CD14-positive monocyte (primary cell): Measurements from ENCODE around the gene SLFN12L. TPM values are rescaled to one million over a fixed set of nuclear protein-coding genes. Genes with fewer than 3 reads are reported as not detected.

Source experiments
- DNase-seq, 3 donors: peaks; one replicate each; pipeline ENCODE4 v3.0.0-alpha.2; 2011 to 2022
- H2AFZ ChIP-seq: 2 replicates; pipeline ENCODE4 v1.6.0; 2012; ENCODE audit warnings: mild to moderate bottlenecking, low read depth, low read length, inconsistent platforms; ENCODE audit not compliant: insufficient read depth, poor library complexity, severe bottlenecking
- H3K27ac ChIP-seq, 2 donors: 1 replicate in 1 of 2; 2 replicates in 1 of 2; pipeline ENCODE4 v1.5.1; 2012 to 2013; ENCODE audit warnings: low read length in 2 of 2, control low read depth in 1 of 2, inconsistent platforms in 1 of 2, low read depth in 1 of 2, mild to moderate bottlenecking in 1 of 2
- H3K27me3 ChIP-seq, 2 donors: one replicate each; pipeline versions ENCODE4 v1.6.0 to v1.6.1; 2011 to 2013; ENCODE audit warnings: low read length in 2 of 2; ENCODE audit not compliant: control insufficient read depth in 2 of 2, insufficient read depth in 2 of 2
- H3K36me3 ChIP-seq, 2 donors: replicated peaks in 1 of 2; 1 replicate in 1 of 2; 2 replicates in 1 of 2; pipeline versions ENCODE4 v1.5.1 to v1.6.1; 2012 to 2013; ENCODE audit warnings: low read length in 2 of 2, control low read depth in 1 of 2, inconsistent platforms in 1 of 2, mild to moderate bottlenecking in 1 of 2; ENCODE audit not compliant: insufficient read depth in 2 of 2, control insufficient read depth in 1 of 2
- H3K4me1 ChIP-seq, 2 donors: 1 replicate in 1 of 2; 2 replicates in 1 of 2; pipeline versions ENCODE4 v1.5.1 to v1.6.1; 2012 to 2013; ENCODE audit warnings: low read length in 2 of 2, control low read depth in 1 of 2, inconsistent platforms in 1 of 2, mild to moderate bottlenecking in 1 of 2, moderate library complexity in 1 of 2; ENCODE audit not compliant: insufficient read depth in 2 of 2, control insufficient read depth in 1 of 2
- H3K4me2 ChIP-seq: replicated peaks from 2 replicates; pipeline ENCODE3; 2012; ENCODE audit warnings: low read length, moderate library complexity, mild to moderate bottlenecking; ENCODE audit not compliant: poor library complexity, severe bottlenecking; ENCODE audit errors: extremely low read depth
- H3K4me3 ChIP-seq, 3 experiments: fragments of 200-600 bp in 1 of 3; sonication (generic) in 1 of 3; replicated peaks in 1 of 3; 1 replicate in 2 of 3; 2 replicates in 1 of 3; pipeline ENCODE4 v1.5.1; 2011 to 2013; ENCODE audit warnings: low read length in 3 of 3, mild to moderate bottlenecking in 3 of 3, control low read depth in 2 of 3, low read depth in 2 of 3, inconsistent platforms in 1 of 3, moderate library complexity in 1 of 3
- H3K79me2 ChIP-seq: 2 replicates; pipeline ENCODE4 v1.6.0; 2012; ENCODE audit warnings: mild to moderate bottlenecking, control low read depth, inconsistent platforms, low read length, moderate library complexity; ENCODE audit not compliant: insufficient read depth
- H3K9ac ChIP-seq: 2 replicates; pipeline ENCODE4 v1.6.0; 2017; ENCODE audit warnings: low read length, mild to moderate bottlenecking; ENCODE audit not compliant: insufficient read depth, poor library complexity, severe bottlenecking
- H3K9me3 ChIP-seq, 2 donors: replicated peaks in 1 of 2; 1 replicate in 1 of 2; 2 replicates in 1 of 2; pipeline versions ENCODE4 v1.5.1 to v1.6.1; 2012 to 2013; ENCODE audit warnings: low read length in 2 of 2, control low read depth in 1 of 2; ENCODE audit not compliant: control insufficient read depth in 1 of 2, insufficient read depth in 1 of 2
- H4K20me1 ChIP-seq: 2 replicates; pipeline ENCODE4 v1.6.0; 2012; ENCODE audit warnings: mild to moderate bottlenecking, low read length, control low read depth, moderate library complexity; ENCODE audit not compliant: insufficient read depth
- H3K27ac Mint-ChIP-seq, 7 donors: one replicate each; pipeline ENCODE4 v1.8.0; 2020; ENCODE audit warnings: mild to moderate bottlenecking in 7 of 7, mixed read lengths in 7 of 7, moderate library complexity in 6 of 7, inconsistent platforms in 2 of 7
- H3K27me3 Mint-ChIP-seq, 3 donors: one replicate each; pipeline ENCODE4 v1.8.0; 2021 to 2022; ENCODE audit warnings: low read depth in 3 of 3, mild to moderate bottlenecking in 3 of 3, mixed read lengths in 3 of 3, moderate library complexity in 3 of 3, inconsistent platforms in 1 of 3
- H3K36me3 Mint-ChIP-seq, 2 donors: one replicate each; pipeline ENCODE4 v1.8.0; 2020; ENCODE audit warnings: mixed read lengths in 2 of 2, inconsistent platforms in 1 of 2, mild to moderate bottlenecking in 1 of 2
- H3K4me1 Mint-ChIP-seq: one replicate; pipeline ENCODE4 v1.8.0; 2020; ENCODE audit warnings: mild to moderate bottlenecking, mixed read lengths
- H3K4me3 Mint-ChIP-seq, 2 donors: one replicate each; pipeline ENCODE4 v1.8.0; 2020; ENCODE audit warnings: mild to moderate bottlenecking in 2 of 2, mixed read lengths in 2 of 2, moderate library complexity in 1 of 2
- H3K9me3 Mint-ChIP-seq, 7 donors: one replicate each; pipeline ENCODE4 v1.8.0; 2020 to 2022; ENCODE audit warnings: mixed read lengths in 7 of 7, mild to moderate bottlenecking in 6 of 7, moderate library complexity in 6 of 7, inconsistent platforms in 2 of 7
- WGBS: methylation state at CpG from one replicate; pipeline ENCODE4 v1.1.5; 2013; ENCODE audit warnings: missing lambda C conversion rate; ENCODE audit not compliant: insufficient coverage; 5-methylcytosine and 5-hydroxymethylcytosine counted together
- intact Hi-C, 2 donors: fragments of 100-400 bp; cut with micrococcal nuclease; formaldehyde crosslinking; loops; one replicate each; pipeline versions ENCODE4 v1.15.0 to v1.15.1; 2023
- polyA plus RNA-seq, 3 donors: library from polyadenylated mRNA; depleted of rRNA in 1 of 3; unstranded in 2 of 3; stranded (reverse) in 1 of 3; fragments of 300-500 nt in 2 of 3; fragments of >200 nt in 1 of 3; fragmentation: Illumina TruSeq in 2 of 3; gene quantifications; 1 replicate in 2 of 3; 2 replicates in 1 of 3; pipeline ENCODE4 v1.2.3, GENCODE V29; 2012 to 2021
- TF ChIP-seq, protein P1 (sequence below): fragments of 200-600 bp; IDR thresholded peaks from one replicate; pipeline ENCODE4 v1.8.0; 2022; ENCODE audit warnings: antibody characterized with exemption, mild to moderate bottlenecking

Gene SLFN12L
- polyA plus RNA-seq, 3 donors = 0.14 to 0.25 (median 0.24) TPM

- no peak overlapping the region for H3K27ac Mint-ChIP-seq
These were observed 58.2 kb downstream of the SLFN12L start for GRCh38 chr17:35479271-35479670.

GRCh38 chr17:35477248-35477647 lies 60.2 kb downstream of the SLFN12L start:
- TF ChIP-seq, protein P1, sequence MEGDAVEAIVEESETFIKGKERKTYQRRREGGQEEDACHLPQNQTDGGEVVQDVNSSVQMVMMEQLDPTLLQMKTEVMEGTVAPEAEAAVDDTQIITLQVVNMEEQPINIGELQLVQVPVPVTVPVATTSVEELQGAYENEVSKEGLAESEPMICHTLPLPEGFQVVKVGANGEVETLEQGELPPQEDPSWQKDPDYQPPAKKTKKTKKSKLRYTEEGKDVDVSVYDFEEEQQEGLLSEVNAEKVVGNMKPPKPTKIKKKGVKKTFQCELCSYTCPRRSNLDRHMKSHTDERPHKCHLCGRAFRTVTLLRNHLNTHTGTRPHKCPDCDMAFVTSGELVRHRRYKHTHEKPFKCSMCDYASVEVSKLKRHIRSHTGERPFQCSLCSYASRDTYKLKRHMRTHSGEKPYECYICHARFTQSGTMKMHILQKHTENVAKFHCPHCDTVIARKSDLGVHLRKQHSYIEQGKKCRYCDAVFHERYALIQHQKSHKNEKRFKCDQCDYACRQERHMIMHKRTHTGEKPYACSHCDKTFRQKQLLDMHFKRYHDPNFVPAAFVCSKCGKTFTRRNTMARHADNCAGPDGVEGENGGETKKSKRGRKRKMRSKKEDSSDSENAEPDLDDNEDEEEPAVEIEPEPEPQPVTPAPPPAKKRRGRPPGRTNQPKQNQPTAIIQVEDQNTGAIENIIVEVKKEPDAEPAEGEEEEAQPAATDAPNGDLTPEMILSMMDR = no peak
- Histone ChIP-seq H4K20me1 (no peaks in the 10 kb centered on the region), H2AFZ (no peak overlapping the region), H3K9me3 (peaks cover 2 to 4% of the 10 kb centered on the region in 2 donors), H3K4me3 (no peak overlapping the region), H3K79me2 (no peaks in the 10 kb centered on the region), H3K36me3 (no peaks in the 10 kb centered on the region), H3K4me2 (no peak overlapping the region), H3K27me3 (peaks cover 20 to 51% of the 10 kb centered on the region in 2 donors), H3K4me1 (no peaks in the 10 kb centered on the region), H3K9ac (no peak overlapping the region), H3K27ac (no peak overlapping the region)
- Mint-ChIP-seq H3K9me3 (peaks cover 5 to 34% (median 19%) of the 10 kb centered on the region in 7 donors), H3K27ac (no peak overlapping the region), H3K36me3 (no peaks in the 10 kb centered on the region), H3K4me3 (peak overlapping the region in 1 of 2 donors; percentile 11), H3K27me3 (peaks cover 33 to 60% (median 43%) of the 10 kb centered on the region in 3 donors), H3K4me1 (peaks cover 2% of the 10 kb centered on the region)
- WGBS = no CpG with 5 or more reads among the region's 5 CpGs
- DNase-seq = no peak
- intact Hi-C loops = no loop called here

More at GRCh38 chr17:35479271-35479670, 58.2 kb downstream of the SLFN12L start:
- H3K27ac ChIP-seq = no peak overlapping the region
- Mint-ChIP-seq H3K9me3 (peaks cover 15 to 31% (median 23%) of the 10 kb centered on the region in 7 donors), H3K27me3 (peaks cover 37 to 58% (median 47%) of the 10 kb centered on the region in 3 donors), H3K36me3 (peaks cover 0 to 2% of the 10 kb centered on the region in 2 donors), H3K4me1 (peaks cover 2% of the 10 kb centered on the region), H3K4me3 (peak overlapping the region in 1 of 2 donors; percentile 9)
- H3K9ac ChIP-seq = no peak overlapping the region
- no peaks in the 10 kb centered on the region for H4K20me1 ChIP-seq
- H3K4me3 ChIP-seq = no peak overlapping the region
- no peaks in the 10 kb centered on the region for H3K79me2 ChIP-seq
- H3K9me3 ChIP-seq = peaks cover 12 to 20% of the 10 kb centered on the region in 2 donors
- intact Hi-C loops = no loop called here
- no peaks in the 10 kb centered on the region for H3K4me1 ChIP-seq
- TF ChIP-seq, protein P1 = no peak
- H3K36me3 ChIP-seq = no peaks in the 10 kb centered on the region
- WGBS = 100% methylated on average over 1 of the region's 5 CpGs
- no peak overlapping the region for H2AFZ ChIP-seq
- H3K4me2 ChIP-seq = no peak overlapping the region
- no peak for DNase-seq
- peaks cover 21 to 55% of the 10 kb centered on the region in 2 donors for H3K27me3 ChIP-seq
